ENCODE measurements around the gene SLC25A5. TPM values are rescaled to one million over a fixed set of nuclear protein-coding genes. Genes with fewer than 3 reads are reported as not detected.

The SLC25A5 gene
- total and polyA plus RNA-seq, 4 donors = 191 to 304 (median 207) TPM

- TF ChIP-seq MAX (IDR thresholded peaks at IDR 0.05) (no peak), SP1 (IDR thresholded peaks at IDR 0.05) (no peak), EGR1 (IDR thresholded peaks at IDR 0.05; ENCODE audit: low read depth in 2 of 2) (no peak)
Observed at GRCh38 chrX:119424999-119425398, 43.2 kb upstream of the SLC25A5 start (continued).

GRCh38 chrX:119427024-119427794, 41.0 kb upstream of the SLC25A5 start:
- H3K27me3 ChIP-seq (ENCODE audit: control insufficient read depth in 4 of 4, insufficient read depth in 4 of 4, low read length in 3 of 4) = no peaks in the 10 kb centered on the region
- H3K36me3 ChIP-seq (ENCODE audit: control insufficient read depth in 4 of 4, insufficient read depth in 3 of 4, low read depth in 1 of 4, low read length in 3 of 4) = no peaks in the 10 kb centered on the region
- peak overlapping the region; percentile 63 to 64 for H3K27ac ChIP-seq (ENCODE audit: low read depth in 1 of 2, low read length in 2 of 2)
- no peak overlapping the region for H3K9ac ChIP-seq (ENCODE audit: low read depth in 1 of 2, low read length in 2 of 2)
- DNase-seq (ENCODE audit: low spot score) = no peak
- H3K9me3 ChIP-seq (ENCODE audit: control insufficient read depth in 4 of 4, low read length in 3 of 4) = no peaks in the 10 kb centered on the region
- TF ChIP-seq FOXA1 (IDR thresholded peaks at IDR 0.05) (no peak), NR2F2 (IDR thresholded peaks at IDR 0.05) (no peak), MAX (IDR thresholded peaks at IDR 0.05) (no peak), REST (IDR thresholded peaks at IDR 0.05) (peak; percentile 13), TAF1 (conservative IDR thresholded peaks at IDR 0.05) (no peak), RAD21 (IDR thresholded peaks at IDR 0.05) (no peak), JUND (IDR thresholded peaks at IDR 0.05) (no peak), SP1 (IDR thresholded peaks at IDR 0.05) (peak; percentile 51), CTCF (IDR thresholded peaks at IDR 0.05; ENCODE audit: low read depth, low read length, missing input control) (no peak), HNF4G (IDR thresholded peaks at IDR 0.05) (no peak), GABPA (IDR thresholded peaks at IDR 0.05 in 1 of 2, conservative IDR thresholded peaks at IDR 0.05 in 1 of 2) (no peak), YY1 (IDR thresholded peaks at IDR 0.05) (no peak), FOXA2 (IDR thresholded peaks at IDR 0.05) (peak; percentile 9), ATF3 (IDR thresholded peaks at IDR 0.05) (no peak), EGR1 (IDR thresholded peaks at IDR 0.05; ENCODE audit: low read depth in 2 of 2) (peak in 1 of 2 donors; percentile 35), HNF4A (conservative IDR thresholded peaks at IDR 0.05) (peak in 1 of 2 donors; percentile 46), ZBTB33 (IDR thresholded peaks at IDR 0.05) (no peak), RXRA (IDR thresholded peaks at IDR 0.05) (peak in 1 of 2 donors; percentile 58)
- H3K4me3 ChIP-seq (ENCODE audit: low read depth in 1 of 3, low read length in 3 of 3) = no peak overlapping the region
- 27% methylated on average over 9 of the region's 9 CpGs for WGBS
- peaks cover 2 to 17% (median 8%) of the 10 kb centered on the region in 4 donors for H3K4me1 ChIP-seq (ENCODE audit: control insufficient read depth in 4 of 4, insufficient read depth in 4 of 4, low read length in 3 of 4)
